HG02973 (cell line): ENCODE results near the gene GATA3.

Experiments used
- ATAC-seq: cut with Tn5 transposase; IDR thresholded peaks from one replicate; pipeline ENCODE4 v1.9.1; 2021; ENCODE audit warnings: moderate library complexity; ENCODE audit not compliant: unreplicated experiment

The GATA3 gene

GRCh38 chr10:8092428-8092827 is 37.9 kb downstream of the GATA3 start:
- no peak for ATAC-seq

DNA sequence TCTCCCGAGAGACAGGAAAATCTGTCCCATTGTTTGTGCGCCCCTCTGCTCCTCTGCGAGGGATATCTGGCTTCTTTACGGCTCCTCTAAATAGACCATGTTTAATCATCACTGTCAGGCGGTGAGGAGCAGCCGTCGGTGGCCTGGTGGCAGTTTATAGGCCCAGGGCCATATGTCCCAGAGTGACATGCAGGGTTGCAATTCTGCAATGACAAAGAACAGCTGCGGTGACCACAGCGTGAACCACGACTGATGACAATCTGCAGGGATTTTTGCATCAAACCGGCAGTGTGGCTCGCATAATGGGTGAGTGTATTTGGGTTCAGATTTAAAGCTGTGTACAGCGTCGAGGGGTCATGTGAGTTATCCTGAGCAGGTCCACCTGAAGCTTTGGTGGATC is 41.5 kb downstream of the GATA3 start:
- no peak for ATAC-seq

- no peak for ATAC-seq
Observed at GRCh38 chr10:8096931-8097330, 42.4 kb downstream of the GATA3 start.

DNA sequence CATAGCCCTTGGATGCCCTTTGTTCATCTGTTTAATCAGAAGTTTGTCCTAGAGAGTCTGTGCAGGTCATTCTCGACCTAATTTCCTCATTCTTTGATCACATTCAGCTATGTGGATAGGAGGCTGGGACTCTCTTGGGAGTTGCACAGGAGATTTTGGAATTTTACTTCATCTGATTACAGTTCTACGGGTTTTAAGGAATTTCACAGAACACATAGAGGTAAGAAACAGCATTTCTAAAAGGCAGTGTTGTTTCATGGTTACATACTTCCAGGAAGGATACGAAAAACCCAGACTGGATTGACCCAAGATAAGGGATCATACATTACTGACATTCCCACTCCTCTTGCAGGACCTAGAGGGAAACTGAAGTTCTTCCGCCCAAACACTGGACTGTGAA is 45.9 kb downstream of the GATA3 start:
- no peak for ATAC-seq

DNA sequence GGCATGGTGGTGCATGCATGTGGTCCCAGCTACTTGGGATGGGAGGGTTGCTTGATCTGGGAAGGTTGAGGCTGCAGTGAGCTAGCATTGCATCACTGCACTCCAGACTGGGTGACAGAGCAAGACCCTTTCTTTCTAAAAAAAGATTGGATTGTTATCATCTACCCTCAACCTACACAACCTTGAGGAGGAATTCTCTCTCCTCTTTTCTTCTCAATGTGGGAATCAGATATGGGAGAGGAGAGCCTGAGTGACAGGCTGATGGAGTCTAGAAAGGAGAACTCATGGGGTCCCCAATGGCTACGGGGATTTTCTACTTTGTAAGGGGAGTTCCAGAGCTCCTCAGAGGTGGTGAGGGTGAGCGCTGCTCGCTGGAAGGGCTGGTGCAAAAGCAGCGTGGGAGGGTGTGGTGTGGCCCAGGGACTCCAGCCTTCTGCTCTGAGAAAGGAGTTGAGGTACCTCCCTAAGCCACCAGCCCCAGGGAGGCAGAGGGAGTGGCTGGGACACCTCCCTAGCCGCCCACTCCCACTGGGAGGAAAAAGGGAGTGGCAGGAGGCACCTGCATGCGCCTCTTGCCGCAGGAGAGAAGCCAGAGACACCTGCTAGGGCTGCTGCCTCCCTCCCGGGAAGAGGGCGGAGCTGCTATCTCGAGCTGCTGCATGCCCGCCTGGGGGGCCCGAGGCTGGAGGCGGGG is 48.4 kb downstream of the GATA3 start:
- peak; percentile 64 for ATAC-seq

DNA sequence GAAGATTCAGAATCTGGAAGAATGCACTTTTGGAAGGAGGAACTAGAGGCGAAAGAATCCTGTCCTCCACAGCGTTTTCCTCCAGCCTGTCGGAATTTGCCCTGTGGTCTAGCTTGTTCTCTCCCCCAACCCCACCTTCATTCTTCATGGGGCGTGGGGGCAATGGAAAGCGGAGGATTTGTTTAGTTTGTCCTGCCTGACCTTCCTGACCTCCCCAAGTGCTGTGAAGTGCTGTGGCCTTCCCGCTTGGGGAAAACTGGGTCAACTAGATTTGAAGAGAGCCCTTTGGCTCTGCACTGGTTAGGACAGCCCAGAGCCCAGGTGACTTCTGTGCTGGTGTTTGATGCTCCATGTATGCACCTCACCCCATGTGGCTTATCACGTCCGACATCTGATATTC is 49.1 kb downstream of the GATA3 start:
- ATAC-seq: no peak

DNA sequence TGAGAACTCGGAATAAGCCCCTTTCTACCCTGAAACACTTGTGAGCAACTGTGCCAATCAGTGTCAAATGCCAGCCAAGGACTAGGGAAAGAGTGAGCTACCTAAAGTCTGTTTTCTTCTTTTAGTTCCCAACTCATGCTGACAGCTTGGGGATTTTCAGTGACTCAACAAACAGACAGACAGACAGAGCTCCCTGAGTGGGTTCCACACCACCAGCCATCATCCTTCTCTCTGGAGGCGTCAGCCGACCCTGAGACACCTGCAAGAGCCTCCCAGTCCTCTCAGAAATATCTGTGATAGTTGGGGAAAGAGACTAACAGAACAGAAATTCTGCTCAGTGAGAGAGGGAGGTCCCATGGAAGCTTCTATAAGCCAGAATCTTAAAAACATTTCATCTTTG is 49.5 kb downstream of the GATA3 start:
- ATAC-seq: no peak

GRCh38 chr10:8104721-8105120 is 50.2 kb downstream of the GATA3 start:
- no peak for ATAC-seq

- ATAC-seq: no peak
Observed at GRCh38 chr10:8105932-8106331, 51.4 kb downstream of the GATA3 start.

DNA sequence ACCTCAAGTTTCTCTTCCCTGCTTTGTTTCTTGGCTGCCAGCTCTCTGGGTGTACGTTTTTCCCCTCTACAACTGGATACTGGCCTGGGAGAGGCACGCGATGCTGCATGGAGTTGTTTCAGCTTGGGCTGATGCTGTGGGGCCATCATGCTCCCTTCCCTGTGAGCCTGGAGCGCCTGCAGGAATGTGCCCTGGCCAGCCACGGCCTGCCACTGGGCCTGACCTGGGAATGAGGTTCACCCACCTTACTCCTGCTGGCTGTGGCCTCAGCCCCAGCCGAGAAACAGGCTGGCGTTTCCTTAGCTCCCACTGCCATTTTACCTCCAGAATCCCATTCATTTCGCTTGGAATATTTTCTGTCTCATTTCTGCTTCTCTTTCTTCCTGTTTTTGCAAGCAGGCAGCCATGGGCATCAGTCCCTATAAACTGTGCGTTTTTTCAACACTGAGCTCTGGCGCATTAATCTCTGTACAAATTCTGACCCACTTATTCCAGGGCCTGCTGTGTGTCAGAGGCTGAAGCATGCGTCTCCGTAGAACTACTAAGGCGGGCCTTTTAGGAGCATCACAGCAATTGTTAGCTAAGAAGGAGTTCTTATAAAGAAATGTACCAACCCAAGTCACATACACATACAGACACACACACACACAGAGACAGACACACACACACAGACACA is 57.9 kb downstream of the GATA3 start:
- ATAC-seq: no peak

GRCh38 chr10:8112942-8113442 is 58.5 kb downstream of the GATA3 start:
- no peak for ATAC-seq

DNA sequence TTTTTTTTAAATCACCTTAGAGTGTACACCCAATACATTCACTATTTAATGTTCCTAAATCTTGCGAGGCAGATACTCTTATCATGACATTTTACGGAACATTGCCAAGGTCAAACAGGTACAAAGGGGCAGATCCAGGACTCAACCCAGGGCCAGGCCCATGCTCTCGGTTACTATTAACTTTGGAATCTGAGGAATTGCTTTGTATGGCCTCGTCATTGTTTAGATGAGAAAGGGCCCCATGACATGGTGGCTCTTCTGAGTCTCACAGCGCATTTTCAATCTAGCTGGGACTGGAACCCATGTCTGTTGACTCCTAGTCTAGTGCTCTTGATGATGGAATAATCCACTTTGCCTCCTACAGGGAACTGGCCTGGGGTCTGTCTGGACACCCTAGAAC is 59.1 kb downstream of the GATA3 start:
- no peak for ATAC-seq

DNA sequence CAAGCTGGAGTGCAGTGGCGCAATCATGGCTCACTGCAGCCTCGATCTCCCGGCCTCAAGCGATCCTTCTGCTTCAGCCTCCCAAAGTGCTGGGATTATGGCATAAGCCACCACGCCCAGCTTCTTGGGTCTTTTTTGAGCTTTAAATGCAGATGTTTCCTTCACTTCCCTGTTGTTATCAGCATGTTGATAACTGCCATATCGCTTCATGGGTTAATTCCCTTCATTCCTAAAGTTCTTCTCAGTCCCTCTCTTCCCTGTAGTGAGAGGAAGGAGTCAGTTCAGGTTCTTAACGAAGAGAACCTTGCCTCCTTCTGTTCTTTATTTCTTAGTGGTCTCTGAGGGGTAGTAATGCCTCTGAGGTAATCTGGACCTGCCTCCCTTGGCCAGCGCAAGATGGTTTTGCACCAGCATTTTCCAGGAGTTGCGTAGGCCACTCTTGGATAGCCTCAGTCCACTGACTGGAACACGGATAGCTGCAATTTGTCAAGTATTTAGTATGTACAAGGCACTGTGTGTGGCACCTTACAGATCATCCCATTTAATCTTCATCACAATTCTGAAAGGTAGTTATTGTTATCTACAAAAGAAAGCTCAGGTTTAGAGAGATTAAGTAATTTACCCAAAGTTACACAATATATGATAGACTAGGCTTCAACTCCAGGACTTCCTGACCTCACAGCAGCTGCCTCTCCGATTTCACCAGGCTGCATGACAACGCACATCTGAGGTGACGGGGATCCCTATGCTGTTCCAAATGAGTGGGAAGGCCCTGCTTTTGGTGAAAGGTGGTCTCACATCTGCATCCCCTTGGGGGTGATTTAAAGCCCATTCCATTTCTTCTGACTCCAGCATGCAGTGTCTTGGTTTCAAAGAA is 60.5 kb downstream of the GATA3 start:
- no peak for ATAC-seq

DNA sequence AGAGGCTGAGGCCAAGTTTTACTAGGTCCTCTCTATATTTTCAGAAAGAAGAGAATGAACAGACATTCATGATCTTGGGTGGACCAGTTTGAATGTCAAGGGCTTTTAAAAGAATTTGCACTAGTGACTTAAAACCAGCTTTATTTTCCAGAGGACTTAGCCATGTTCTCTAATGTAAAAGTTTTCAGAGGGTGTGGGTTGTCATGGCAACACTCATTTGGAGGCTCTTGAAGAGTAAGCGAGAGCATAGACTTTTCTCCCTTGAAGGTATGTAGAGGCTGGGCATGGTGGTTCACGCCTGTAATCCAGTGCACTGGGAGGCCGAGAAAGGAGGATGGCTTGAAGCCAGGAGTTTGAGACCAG is 61.1 kb downstream of the GATA3 start:
- no peak for ATAC-seq

DNA sequence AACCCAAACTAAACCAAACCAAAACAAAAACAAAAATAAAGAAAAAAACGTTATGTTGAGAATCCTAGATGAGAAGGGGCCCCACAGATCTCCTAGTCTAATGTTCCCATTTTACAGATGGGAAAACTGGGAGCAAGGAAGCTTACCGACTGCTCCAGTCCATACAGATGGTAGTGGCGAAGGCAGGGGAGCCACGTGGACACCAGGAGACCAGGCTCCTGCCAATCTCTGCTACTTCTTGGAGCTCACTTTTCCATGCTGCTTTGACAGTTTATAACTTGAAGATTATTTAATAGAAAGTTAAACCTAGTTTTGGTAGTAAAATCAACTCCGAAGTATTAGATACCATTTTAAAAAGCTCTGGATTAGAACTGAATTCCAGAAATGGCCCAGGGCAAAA is 62.0 kb downstream of the GATA3 start:
- ATAC-seq: no peak

DNA sequence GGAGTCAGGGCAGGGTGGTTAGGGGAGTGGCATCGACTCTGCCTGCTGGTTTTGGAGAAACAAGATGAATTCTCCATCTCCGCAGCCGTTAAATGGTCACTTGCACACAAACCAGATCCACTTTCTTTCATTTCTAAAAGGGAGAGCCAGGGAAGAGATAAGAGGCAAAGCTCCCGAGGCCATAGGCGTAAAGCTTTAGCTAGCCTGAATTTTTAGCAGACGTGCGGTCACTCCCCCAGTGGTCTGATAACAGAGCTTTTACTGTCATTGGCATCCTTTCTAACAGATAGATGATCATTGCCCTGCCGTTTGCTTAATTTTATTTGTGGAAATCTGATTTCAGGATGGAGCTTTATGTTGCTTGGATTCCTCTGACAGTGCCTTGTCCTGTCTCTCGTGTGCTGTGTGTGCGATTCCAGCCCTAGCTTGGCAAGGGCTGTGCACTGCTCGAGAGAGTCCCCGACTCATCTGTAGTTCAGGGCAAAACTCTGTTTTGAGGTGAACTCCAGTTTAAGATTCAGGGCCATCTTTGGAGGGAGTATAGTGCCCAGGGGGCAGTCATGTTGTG is 62.5 kb downstream of the GATA3 start:
- no peak for ATAC-seq

DNA sequence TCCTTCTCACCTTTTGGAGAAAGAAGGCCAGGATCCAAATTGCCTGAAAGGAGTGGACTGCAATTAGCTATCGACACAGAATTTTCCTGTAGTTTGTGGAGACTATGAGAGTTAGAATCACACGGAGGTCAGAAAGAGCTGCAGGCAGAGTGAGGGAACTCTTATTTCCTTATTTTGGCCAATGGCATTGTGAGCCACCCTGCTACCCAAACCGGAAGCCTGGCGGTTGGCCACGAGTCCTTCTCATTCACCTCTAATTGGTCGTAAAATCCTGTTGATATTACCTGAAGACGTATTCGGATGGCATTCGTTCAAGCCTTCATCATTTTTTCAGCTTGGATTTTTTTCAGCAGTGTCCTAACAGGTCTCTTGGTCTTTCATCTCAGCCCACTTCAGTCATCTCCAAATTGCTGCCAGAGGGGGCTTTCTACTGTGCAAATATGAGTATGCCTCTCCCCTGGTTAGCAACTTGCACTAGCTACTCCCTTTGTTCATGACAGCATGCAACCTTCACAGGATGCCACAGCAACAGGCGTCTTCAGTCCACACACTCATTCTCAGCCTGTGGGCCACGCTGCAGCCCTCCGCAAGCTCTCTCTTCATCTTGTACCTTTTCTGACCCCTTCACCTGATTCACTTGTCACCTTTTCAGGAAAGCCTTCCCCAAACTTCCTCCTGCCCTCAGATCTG is 66.9 kb downstream of the GATA3 start:
- no peak for ATAC-seq

GRCh38 chr10:8122611-8123369 is 68.3 kb downstream of the GATA3 start:
- no peak for ATAC-seq

- no peak for ATAC-seq
Observed at GRCh38 chr10:8124436-8124835, 69.9 kb downstream of the GATA3 start.
